GM20431 (cell line): ENCODE data around the gene JUP.
"Not testable (repeated sequence)": the region's sequence is repeated elsewhere in the genome, so short reads cannot be mapped to it uniquely, and the experiment has no call there.

Experiments used
- in situ Hi-C: fragments of 300-500 bp; cut with MseI, MboI; formaldehyde crosslinking; loops from one replicate; pipeline ENCODE4 v1.15.0; 2020; ENCODE audit warnings: low sequenced_read_pairs; ENCODE audit not compliant: unreplicated experiment

JUP gene

GRCh38 chr17:41782142-41782541 is 4.4 kb downstream of the JUP start:
- in situ Hi-C loops, result no loop called here

GRCh38 chr17:41781404-41782110 is 5.0 kb downstream of the JUP start:
- in situ Hi-C loops, result no loop called here

GRCh38 chr17:41779954-41780353 is 6.6 kb downstream of the JUP start:
- in situ Hi-C loops, result no loop called here

- in situ Hi-C loops, result no loop called here
Measured at GRCh38 chr17:41777574-41778188, 8.8 kb downstream of the JUP start.

GRCh38 chr17:41777157-41777573 is 9.3 kb downstream of the JUP start:
- in situ Hi-C loops, result no loop called here

- in situ Hi-C loops, result not testable (repeated sequence)
Measured at GRCh38 chr17:41776262-41776900, 10.1 kb downstream of the JUP start.

GRCh38 chr17:41775394-41776226 is 10.9 kb downstream of the JUP start:
- in situ Hi-C loops, result no loop called here

GRCh38 chr17:41773731-41774193 is 12.7 kb downstream of the JUP start:
- in situ Hi-C loops, result no loop called here

- in situ Hi-C loops, result no loop called here
Measured at GRCh38 chr17:41773190-41773588, 13.3 kb downstream of the JUP start.

- in situ Hi-C loops, result no loop called here
Measured at GRCh38 chr17:41772586-41773189, 13.8 kb downstream of the JUP start.

GRCh38 chr17:41772218-41772585 is 14.3 kb downstream of the JUP start:
- in situ Hi-C loops, result no loop called here

GRCh38 chr17:41771389-41772206 is 14.9 kb downstream of the JUP start:
- in situ Hi-C loops, result no loop called here

- in situ Hi-C loops, result no loop called here
Measured at GRCh38 chr17:41769985-41770384, 16.5 kb downstream of the JUP start.

GRCh38 chr17:41769346-41769862 is 17.1 kb downstream of the JUP start:
- in situ Hi-C loops, result no loop called here

- in situ Hi-C loops, result no loop called here
Measured at GRCh38 chr17:41768682-41769288, 17.7 kb downstream of the JUP start.

- in situ Hi-C loops, result no loop called here
Measured at GRCh38 chr17:41767324-41768042, 19.0 kb downstream of the JUP start.

- in situ Hi-C loops, result no loop called here
Measured at GRCh38 chr17:41766135-41766534, 20.4 kb downstream of the JUP start.

GRCh38 chr17:41763327-41763726 is 23.2 kb downstream of the JUP start:
- in situ Hi-C loops, result no loop called here
